Mucosa of gallbladder (tissue), 1 donor: Measurements from ENCODE around the gene SCCPDH. TPM values are rescaled to one million over a fixed set of nuclear protein-coding genes. Genes with fewer than 3 reads are reported as not detected.
"Not testable (repeated sequence)": the region's sequence is repeated elsewhere in the genome, so short reads cannot be mapped to it uniquely, and the experiment has no call there.

Experiments
- DNase-seq: peaks from one replicate; pipeline ENCODE4 v3.0.0-alpha.2; 2020; ENCODE audit warnings: low spot score
- total RNA-seq: library from RNA; stranded (reverse); gene quantifications from one replicate; pipeline ENCODE4 v1.2.1, GENCODE V29; 2021
- donor health status: DM: no; HTN: no; CAD: no.

Gene SCCPDH
- total RNA-seq, 1 donor from 2014 or later, result 38.1 TPM

- DNase-seq, result no peak
These were observed 18.8 kb upstream of the SCCPDH start for GRCh38 chr1:246705368-246705767.

GRCh38 chr1:246708166-246708565 lies 16.0 kb upstream of the SCCPDH start:
- DNase-seq, result no peak

DNA sequence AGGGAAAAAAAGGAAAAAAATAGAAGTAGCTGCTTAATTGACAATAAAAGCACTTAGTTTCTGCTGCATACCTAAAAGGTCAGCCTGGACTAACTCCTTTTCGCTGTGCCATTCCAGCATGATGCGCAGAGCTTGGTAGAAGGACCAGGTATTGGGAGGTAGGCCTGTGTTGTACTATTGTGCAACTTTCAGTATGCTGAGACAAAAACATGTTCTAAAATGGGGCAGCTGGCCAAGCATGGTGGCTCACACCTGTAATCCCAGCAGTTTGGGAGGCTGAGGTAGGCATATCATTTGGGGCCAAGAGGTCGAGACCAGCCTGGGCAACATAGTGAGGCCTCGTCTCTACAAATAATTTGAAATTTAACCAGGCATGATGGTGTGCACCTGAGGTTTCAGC lies 15.0 kb upstream of the SCCPDH start:
- DNase-seq, result no peak

- DNase-seq, result peak; percentile 43
These were observed 14.4 kb upstream of the SCCPDH start for GRCh38 chr1:246709835-246710234.

DNA sequence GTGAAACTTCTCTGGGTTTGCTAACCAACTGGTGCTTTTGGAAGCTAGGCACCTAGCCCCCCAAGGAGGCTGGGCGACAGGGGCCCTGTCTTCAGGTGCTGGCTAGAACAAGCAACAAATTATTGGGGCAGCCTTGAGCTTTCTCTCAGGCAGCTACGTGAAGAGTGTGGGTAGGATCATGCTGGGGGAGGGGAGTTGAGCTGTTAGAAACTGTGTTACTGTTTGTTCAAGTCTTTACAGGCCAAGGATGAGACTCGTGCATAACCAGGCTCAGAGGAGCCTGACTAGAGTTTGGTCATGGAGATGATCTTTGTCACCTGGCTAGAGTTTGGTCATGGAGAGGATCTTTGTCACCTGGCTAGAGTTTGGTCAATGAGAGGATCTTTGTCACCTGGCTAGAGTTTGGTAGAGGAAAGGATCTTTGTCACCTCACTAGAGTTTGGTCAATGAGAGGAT lies 12.6 kb upstream of the SCCPDH start:
- DNase-seq, result no peak

GRCh38 chr1:246712428-246712827 lies 11.8 kb upstream of the SCCPDH start:
- not testable (repeated sequence) for DNase-seq

DNA sequence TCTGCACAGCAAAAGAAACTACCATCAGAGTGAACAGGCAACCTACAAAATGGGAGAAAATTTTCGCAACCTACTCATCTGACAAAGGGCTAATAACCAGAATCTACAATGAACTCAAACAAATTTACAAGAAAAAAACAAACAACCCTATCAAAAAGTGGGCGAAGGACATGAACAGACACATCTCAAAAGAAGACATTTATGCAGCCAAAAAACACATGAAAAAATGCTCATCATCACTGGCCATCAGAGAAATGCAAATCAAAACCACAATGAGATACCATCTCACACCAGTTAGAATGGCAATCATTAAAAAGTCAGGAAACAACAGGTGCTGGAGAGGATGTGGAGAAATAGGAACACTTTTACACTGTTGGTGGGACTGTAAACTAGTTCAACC lies 4.8 kb upstream of the SCCPDH start:
- DNase-seq, result not testable (repeated sequence)

DNA sequence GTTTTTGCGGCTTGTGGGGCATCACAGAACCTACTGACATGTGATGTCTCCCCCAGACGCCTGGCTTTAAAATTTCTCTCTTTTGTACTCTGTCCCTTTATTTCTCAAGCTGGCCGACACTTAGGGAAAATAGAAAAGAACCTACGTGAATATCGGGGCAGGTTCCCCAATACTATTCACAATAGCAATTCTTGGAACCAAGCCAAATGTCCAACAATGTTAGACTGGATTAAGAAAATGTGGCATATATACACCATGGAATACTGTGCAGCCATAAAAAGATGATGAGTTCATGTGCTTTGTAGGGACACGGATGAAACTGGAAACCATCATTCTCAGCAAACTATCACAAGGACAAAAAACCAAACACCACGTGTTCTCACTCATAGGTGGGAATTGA lies 3.4 kb upstream of the SCCPDH start:
- DNase-seq, result not testable (repeated sequence)

DNA sequence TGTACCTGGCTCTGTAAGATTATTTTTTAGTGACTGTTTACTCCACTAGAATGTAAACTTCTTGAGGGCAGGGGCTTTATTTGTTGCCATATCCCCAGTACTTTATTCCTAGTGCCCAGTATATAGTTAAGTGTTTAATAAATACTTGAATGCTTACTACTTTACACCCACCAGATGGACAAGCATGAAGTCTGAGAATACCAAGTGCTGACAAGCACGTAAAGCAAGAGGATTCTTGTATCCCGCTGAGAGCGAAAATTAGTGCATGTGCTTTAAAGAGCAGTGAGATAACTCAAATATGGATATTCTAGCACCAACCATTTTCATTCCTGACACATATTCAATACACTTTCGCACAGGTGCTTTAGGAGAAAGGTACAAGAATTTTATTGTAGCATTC lies 1.5 kb upstream of the SCCPDH start:
- DNase-seq, result no peak

DNA sequence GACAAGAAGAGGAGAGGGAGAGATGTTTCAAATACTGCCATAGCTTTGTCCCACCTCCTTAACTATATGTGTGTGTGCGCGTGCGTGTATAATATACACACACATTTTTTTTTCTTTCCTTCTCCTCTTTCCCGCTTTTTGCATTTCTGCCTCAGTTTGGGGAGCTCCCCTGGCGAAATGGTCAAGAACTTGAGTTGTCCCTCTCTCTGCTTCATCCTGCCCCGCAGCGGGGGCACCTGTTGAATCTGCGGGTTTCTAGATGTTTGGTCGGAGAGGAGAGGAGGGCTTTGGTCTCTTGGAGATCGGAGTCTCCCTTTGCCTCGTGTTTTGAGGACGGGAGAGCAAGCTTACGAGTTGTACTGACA lies 504 bp downstream of the SCCPDH start:
- no peak for DNase-seq

- DNase-seq, result no peak
These were observed 982 bp downstream of the SCCPDH start for GRCh38 chr1:246725191-246725590.

DNA sequence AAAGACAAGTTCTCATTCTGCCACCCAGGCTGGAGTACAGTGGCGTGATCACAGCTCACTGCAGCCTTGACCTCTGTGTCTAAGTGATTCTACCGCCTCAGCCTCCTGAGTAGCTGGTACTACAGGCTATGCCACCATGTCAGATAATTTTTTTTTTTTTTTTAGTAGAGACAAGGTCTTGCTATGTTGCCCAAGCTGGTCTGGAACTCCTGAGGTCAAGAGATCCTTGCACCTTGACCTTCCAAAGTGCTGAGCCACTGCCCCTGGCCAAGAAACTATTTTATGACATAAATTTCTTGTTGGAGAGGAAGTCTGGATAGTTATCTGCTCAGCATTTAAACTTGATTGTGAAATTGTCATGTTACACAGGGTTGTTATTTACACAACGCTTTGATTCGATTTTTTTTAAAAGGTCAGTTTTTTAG lies 2.1 kb downstream of the SCCPDH start:
- DNase-seq, result no peak

- no peak for DNase-seq
These were observed 2.7 kb downstream of the SCCPDH start for GRCh38 chr1:246726881-246727280.

GRCh38 chr1:246727594-246727993 lies 3.4 kb downstream of the SCCPDH start:
- no peak for DNase-seq

DNA sequence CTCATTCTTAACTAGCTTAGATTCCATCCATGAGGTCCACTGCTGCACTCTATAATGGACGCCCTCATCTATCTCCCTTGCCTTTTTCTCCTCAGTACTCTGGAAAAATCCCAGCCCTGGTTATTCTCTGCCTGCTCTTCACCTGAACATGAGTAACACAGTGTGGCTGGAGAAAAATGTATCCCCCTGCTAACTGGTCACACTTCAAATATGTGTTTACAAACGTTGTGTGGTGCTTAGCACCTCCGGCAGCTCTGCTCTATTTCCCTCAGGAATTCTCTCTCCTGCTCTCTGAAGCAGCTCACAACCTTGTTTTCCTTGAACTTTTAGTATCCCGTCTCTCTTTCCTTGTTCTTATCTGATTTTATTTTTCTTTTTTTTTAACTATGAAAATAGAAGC lies 4.1 kb downstream of the SCCPDH start:
- no peak for DNase-seq

GRCh38 chr1:246729040-246729439 lies 4.8 kb downstream of the SCCPDH start:
- DNase-seq, result not testable (repeated sequence)

DNA sequence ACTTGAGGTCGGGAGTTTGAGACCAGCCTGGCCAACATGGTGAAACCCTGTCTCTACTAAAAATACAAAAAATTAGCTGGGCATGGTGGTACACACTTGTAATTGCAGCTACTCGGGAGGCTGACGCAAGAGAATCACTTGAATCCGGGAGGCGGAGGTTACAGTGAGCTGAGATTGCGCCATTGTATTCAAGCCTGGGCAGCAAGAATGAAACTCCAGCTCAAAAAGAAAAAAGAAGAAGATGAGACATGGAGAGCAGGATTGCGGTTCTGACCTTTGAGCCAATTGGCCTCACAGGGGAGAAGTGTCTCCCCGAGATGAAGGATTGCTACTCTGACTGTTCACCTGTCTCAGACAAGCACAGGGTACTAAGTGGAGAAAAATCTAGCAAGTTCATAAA lies 6.6 kb downstream of the SCCPDH start:
- no peak for DNase-seq

GRCh38 chr1:246731873-246732272 lies 7.7 kb downstream of the SCCPDH start:
- DNase-seq, result not testable (repeated sequence)

DNA sequence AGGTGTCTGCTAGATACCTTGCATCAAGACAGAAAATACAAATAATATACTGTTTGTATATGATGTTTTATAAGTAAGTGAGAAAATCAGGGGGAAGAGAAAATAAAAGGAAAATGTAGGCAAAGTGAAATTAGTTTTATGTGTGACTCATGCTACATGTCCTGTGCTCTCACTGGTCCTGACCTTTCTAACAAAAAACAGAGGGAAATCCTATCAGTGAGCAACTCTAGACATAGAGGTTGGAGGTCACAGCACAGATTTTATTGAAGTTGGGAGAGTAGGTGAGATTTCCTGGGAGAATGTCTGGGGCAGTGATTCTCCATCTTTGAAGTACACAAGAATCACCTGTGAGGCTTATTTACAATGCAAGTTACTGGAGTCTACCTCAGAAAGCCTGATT lies 9.5 kb downstream of the SCCPDH start:
- no peak for DNase-seq

DNA sequence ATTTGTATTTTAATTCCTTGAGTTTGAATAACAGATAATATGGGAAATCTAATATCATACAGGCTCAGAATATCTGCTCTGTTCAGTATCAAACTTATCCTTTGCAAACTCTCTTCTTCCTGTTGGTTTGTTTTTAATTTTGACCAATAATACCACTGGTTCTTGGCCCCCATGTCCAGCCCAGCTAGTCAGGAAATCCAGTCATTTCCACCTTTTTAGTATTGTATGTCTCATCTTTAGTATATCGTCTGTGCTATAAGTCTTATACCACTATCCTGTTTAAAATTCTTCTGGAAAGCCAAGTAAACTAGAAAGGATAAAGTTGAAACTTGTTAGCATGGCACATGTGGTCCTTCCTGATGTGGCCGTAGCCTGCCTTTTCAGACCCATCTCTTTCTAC lies 10.7 kb downstream of the SCCPDH start:
- DNase-seq, result no peak

GRCh38 chr1:246735735-246736134 lies 11.5 kb downstream of the SCCPDH start:
- no peak for DNase-seq

- no peak for DNase-seq
These were observed 18.2 kb downstream of the SCCPDH start for GRCh38 chr1:246742396-246742795.

DNA sequence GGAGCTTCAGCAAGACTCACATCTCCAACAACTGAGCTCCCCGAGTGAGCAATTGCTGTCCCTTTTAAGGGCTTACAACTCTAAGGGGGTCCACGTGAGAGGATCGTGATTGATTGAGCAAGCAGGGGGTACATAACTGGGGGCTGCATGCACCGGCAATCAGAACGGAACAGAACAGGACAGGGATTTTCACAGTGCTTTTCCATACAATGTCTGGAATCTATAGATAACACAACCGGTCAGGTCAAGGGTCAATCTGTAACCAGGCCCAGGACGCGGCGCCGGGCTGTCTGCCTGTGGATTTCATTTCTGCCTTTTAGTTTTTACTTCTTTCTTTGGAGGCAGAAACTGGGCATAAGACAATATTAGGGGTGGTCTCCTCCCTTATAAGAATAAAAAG lies 21.9 kb downstream of the SCCPDH start:
- not testable (repeated sequence) for DNase-seq

- no peak for DNase-seq
These were observed 23.8 kb downstream of the SCCPDH start for GRCh38 chr1:246748006-246748405.

DNA sequence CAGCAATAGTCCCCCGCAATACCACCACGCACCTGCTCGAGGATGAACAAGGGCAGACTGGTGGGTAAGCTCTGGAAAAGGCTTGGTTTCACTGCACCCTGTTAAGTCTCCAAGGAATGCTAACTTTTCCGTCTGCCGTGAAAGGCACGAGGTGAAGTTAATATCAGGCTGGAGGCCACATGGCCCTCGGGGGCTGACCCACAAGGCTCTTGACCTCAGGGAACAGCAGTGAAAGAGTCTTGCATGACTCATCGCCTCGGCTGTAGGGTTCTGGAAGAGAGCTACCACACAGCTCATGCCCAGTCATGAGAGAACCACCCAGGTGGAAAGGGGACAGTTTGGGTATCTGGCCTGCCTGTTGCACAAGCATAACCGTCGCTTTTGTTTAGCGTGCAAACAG lies 24.7 kb downstream of the SCCPDH start:
- DNase-seq, result no peak
